NCI-H2196 (cell line): ENCODE data around the gene GLG1.
"Not testable (repeated sequence)": the region's sequence is repeated elsewhere in the genome, so short reads cannot be mapped to it uniquely, and the experiment has no call there.

Experiments used
- DNase-seq: peaks from one replicate; lab custom pipeline; 2025; ENCODE audit not compliant: unreplicated experiment; lab: John Stamatoyannopoulos, UW

The GLG1 gene

DNA sequence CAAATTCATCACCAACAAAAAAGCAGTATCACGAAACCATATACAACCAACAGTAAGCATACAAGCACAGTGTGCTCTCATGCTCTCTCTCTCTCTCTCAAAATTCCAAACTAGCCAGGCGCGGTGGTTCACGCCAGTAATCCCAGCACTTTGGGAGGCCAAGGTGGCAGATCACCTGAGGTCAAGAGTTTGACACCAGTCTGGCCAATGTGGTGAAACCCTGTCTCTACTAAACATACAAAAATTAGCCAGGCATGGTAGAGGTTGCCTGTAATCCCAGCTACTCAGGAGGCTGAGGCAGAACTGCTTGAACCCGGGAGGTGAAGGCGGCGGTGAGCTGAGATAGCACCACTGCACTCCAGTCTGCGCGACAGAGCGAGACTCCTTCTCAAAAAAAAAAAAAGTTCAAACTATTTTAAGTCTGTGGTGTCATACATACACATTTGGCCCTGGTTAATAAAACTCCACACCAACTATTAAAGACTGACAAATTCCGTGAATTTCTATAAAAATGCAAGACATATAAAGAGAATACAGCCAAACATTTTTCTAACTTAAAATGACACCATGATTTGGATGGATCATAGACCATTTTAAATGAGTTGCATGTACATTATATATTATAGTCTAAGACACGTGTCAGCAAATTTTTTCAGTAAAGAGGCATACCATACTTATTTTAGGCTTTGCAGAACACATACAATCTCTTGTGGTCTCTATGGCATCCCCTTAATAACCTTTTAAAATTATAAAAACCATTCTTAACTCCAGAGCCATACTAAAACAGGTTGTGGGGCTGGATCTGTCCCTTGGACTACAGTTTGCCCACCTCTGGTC is 30.9 kb downstream of the GLG1 start:
- no peak for DNase-seq

DNA sequence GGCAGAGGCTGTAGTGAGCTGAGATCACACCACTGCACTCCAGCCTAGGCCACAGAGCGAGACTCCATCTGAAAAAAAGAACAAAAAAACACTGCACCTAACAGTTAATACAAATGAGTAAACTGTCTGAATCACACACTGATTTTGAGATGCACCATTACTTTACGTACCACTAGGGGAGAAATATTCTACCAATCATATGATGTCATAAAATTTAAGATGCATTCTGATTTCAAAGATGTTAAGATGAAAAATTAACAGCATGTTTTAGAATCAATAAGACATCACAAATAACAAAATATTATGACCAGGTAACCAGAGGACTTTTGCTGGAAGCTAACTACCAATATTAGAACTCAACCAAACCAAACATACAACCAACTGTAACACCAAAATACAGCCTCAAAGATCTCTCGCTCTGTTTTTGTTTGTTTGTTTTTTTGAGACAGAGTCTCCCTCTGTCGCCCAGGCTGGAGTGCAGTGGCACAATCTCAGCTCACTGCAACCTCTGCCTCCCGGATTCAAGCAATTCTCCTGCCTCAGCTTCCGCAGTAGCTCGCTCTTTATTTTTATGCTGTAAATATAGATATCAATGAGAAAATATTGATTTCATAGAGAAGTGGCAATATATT is 31.6 kb downstream of the GLG1 start:
- DNase-seq: no peak

GRCh38 chr16:74574146-74574545 is 32.8 kb downstream of the GLG1 start:
- no peak for DNase-seq

DNA sequence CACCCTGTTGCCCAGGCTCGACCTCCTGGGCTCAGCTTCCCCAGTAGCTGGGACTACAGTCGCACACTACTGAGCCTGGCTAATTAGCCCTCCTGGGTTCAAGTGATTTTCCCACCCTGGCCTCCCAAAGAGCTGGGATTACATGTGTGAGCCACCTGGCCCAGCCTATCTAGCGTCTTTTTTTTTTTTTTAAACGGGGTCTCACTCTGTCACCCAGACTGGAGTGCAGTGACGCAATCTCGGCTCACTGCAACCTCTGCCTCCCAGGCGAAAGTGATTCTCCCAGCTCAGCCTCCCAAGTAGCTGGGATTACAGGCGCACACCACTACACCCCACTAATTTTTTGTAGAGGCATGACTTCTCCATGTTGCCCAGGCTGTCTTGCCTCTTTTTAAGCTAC is 33.3 kb downstream of the GLG1 start:
- DNase-seq: no peak

GRCh38 chr16:74570412-74571301 is 36.3 kb downstream of the GLG1 start:
- no peak for DNase-seq

- DNase-seq: no peak
These were observed 37.8 kb downstream of the GLG1 start for GRCh38 chr16:74568961-74569631.

DNA sequence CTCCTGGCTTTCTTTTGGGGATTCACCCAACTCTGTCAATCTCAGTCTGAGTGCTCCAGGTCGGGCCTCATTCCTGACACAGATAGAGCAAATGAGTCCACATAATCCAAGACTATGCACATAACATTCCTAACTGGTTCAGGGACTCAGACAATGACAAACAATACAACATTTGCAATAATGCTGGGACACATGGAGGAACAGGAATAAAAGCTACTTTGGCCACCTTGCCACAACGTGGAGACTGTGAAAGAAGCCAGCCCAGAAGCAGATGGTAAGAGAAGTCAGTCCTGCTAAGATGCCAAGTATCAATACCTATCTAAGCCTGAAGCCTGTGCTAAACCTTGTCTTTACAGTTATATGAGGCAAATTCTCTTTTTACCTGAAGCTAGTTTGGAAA is 39.0 kb downstream of the GLG1 start:
- DNase-seq: no peak

- no peak for DNase-seq
These were observed 41.5 kb downstream of the GLG1 start for GRCh38 chr16:74565378-74565777.

DNA sequence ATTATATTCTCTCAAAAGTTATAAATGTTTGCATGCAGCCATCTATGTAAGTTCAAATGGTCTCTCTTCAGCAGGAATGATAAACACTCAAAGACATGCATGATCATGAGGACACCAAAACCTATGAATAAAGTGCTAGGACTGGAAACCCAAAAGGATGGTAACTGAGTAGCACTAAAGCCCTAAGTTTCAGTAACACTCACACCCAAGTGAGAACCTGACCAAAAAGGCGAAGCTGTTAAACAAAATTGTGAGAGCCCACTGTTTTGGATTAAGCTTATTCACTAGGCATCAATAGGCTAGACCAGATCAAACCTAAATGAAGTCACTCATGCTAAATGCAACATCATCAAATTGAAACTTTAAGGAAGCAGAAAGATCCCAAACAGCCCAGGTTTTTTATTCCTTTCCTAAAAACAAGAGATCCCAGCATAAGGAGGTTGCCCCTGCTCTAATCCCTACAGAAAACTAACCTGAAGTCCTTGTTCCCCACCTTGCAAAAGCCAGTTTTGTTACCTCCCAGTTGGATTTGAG is 42.4 kb downstream of the GLG1 start:
- DNase-seq: no peak

GRCh38 chr16:74563828-74564263 is 43.1 kb downstream of the GLG1 start:
- DNase-seq: no peak

GRCh38 chr16:74562117-74562516 is 44.8 kb downstream of the GLG1 start:
- DNase-seq: no peak

DNA sequence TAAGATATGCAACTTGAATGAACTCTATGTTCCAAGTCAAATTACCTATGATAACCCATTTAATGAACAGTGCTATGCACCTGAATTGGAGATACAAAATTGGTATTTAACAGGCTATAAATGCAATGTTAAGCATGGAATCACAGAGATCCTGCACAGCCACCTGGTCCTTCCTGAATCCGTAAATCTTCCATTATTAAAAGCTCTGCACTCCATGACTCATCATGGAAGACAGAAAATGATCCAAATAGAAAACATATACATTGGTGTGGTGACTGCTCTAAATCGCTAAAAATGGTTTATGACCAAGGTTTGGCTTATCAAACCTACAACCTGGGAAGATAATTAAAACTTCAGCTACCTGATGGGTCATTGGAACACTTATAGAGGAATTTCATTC is 45.3 kb downstream of the GLG1 start:
- no peak for DNase-seq

DNA sequence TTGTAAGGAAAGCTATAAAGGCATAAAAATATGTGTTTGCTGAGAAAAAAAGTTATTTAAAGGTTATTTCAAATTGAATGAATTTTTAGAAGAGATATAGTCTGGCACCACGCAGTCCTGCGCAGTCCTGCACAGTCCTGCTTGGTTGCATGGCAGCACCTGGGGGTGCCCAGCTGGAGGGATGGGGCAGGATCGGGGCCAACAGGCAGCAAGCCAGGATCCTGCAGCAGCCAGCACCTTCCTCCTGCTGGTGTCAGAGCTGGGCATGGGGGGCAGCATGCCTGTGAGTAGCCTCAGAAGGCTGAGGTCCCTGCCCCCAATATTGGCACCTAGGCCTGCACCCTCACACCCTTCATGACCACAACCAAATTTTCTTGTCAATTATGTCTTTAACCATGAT is 46.0 kb downstream of the GLG1 start:
- DNase-seq: no peak

GRCh38 chr16:74558873-74559272 is 48.0 kb downstream of the GLG1 start:
- no peak for DNase-seq

DNA sequence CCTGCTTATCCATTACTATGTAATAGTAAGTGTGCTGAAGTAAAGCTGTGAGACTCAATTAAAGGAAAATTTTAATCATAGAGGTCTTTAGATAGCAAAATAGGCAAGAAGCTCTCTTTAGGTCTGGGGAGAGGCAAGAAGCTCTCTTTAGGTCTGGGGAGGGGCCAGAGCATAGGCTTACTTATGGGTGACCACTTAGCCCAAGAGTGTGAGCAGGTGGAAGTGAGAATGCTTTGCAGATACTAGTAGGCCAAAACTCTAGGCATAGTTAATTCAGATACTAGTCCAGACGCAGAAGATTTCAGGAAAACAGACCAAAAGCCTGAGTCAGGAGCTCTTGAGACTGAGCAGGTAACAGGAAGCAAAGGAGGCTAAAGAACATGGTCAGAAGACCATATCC is 49.6 kb downstream of the GLG1 start:
- DNase-seq: no peak

- no peak for DNase-seq
These were observed 50.5 kb downstream of the GLG1 start for GRCh38 chr16:74556375-74556922.

- not testable (repeated sequence) for DNase-seq
These were observed 54.6 kb downstream of the GLG1 start for GRCh38 chr16:74552357-74552756.

DNA sequence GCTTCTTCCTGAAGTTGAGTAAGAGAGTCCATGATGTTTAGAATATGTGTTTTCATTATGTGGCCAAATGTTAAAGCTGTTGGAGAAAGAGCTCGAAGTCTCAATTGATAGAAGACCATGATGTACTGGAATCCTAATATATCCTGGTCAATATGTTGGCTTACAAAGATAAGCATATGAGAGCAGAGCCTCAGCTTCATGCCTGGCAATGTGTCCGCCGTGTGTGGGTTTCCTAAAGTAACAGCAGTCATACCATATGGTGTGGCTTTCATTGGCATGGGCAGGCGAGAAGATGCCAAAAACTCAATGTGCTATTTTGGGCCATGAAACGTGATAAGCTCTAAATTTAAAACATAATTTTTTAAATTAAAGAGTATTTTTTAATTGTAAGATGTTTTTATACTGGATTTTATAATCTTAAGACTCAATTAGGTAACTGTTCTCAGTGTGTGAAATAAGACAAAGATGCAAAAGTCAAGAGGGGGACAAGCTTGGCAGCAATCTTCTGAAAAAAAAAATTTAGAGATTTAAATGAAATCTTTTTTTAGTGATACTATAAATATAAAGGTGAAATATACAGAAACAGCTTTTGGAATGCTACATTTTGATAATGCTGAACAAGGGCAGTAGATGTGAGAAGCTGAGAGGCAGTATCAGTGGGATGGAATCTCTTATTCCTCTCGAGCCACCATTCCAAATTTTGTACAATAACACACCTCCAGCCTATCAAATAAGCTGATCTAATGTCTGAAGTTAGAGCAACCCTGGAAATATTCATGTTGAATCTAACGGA is 56.5 kb downstream of the GLG1 start:
- DNase-seq: not testable (repeated sequence)

DNA sequence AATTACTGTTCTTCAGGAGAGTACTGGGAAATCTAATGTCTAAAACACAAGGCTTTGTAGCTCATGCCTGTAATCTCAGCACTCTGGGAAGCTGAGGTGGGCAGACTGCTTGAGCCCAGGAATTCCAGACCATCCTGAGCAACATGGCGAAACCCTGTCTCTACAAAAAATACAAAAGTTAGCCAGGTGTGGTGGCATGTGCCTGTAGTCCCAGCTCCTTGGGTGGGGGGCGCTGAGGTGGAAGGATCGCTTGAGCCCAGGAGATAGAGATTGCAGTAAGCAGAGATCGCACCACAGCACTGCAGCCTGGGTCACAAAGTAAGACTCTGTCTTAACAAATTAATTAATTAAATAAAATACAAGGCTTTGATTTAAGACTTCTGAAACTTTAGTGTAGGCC is 60.8 kb downstream of the GLG1 start:
- not testable (repeated sequence) for DNase-seq
